HFF-Myc (cell line): ENCODE data around the gene FAM43A.

Source experiments
- DNase-seq: peaks from one replicate; pipeline ENCODE4 v3.0.0-alpha.2; 2011; ENCODE audit warnings: low read depth; ENCODE audit errors: extremely low read depth
- H3K4me3 ChIP-seq: replicated peaks from 2 replicates; pipeline ENCODE4 v1.5.1; 2011; ENCODE audit warnings: low read depth, mild to moderate bottlenecking, control low read depth, low read length
- TF ChIP-seq, protein P1 (sequence below): IDR thresholded peaks from 2 replicates; pipeline ENCODE4 v1.5.1; 2012; ENCODE audit warnings: mild to moderate bottlenecking, low read depth, low read length, control low read depth; ENCODE audit errors: missing control alignments

FAM43A gene

DNA sequence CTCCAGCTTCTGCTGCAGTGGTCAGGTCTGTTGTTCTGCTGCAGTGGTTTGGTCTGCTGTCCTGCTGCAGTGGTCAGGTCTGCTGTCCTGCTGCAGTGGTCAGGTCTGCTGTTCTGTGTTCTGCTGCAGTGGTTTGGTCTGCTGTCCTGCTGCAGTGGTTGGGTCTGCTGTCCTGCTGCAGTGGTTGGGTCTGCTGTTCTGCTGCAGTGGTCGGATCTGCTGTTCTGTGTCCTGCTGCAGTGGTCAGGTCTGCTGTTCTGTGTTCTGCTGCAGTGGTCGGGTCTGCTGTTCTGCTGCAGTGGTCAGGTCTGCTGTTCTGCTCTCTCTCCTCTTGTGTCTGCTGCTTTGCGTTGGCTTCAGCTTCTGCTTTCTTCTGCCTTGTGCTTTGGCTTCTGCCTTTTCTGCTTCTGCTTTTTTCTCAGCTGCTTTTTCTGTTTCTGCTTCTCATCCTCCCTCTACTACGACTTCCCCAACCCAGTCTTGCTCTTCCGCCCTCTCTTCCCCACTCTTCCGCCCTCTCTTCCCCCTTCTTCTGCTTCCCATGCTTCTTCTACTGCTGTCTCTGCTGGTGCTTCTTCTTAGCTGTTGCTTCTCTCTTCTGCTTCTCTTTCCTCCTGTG is 50.7 kb downstream of the FAM43A start:
- no peak overlapping the region for H3K4me3 ChIP-seq
- DNase-seq = no peak
- TF ChIP-seq, protein P1, sequence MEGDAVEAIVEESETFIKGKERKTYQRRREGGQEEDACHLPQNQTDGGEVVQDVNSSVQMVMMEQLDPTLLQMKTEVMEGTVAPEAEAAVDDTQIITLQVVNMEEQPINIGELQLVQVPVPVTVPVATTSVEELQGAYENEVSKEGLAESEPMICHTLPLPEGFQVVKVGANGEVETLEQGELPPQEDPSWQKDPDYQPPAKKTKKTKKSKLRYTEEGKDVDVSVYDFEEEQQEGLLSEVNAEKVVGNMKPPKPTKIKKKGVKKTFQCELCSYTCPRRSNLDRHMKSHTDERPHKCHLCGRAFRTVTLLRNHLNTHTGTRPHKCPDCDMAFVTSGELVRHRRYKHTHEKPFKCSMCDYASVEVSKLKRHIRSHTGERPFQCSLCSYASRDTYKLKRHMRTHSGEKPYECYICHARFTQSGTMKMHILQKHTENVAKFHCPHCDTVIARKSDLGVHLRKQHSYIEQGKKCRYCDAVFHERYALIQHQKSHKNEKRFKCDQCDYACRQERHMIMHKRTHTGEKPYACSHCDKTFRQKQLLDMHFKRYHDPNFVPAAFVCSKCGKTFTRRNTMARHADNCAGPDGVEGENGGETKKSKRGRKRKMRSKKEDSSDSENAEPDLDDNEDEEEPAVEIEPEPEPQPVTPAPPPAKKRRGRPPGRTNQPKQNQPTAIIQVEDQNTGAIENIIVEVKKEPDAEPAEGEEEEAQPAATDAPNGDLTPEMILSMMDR = no peak

DNA sequence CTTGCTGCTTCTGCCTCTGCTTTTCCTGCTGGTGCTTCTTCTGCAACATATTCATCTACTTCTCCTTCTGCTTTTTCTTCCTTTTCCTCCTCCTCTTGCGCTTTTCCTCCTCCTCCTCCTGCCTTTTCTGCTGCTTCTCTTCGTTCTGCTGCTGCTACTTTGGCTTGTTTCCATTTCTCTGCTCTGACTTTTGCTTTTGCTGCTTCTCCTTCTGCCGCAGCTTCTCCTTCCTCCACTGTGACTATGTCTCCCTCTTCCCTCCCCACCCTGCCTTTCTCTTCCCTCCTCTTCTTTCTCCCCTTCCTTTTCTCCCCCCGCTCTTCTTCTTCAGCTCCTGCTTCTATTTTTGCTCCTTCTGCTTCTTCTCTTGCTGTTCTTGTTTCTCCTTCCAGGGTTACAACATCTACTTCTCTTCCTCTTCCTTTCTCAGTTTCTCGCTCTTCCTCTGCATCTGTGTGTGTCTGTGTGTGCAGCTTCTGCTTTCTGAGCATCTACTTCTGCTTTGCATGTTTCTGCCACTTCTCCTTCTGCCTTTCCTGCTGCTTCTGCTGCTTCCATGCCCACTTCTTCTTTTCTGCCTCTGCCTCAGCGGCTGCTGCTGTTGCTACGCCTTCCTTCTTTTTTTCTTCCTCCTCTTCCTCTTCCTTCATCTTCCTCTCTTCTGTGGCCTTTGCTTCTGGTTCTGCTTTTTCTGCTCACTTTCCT is 51.4 kb downstream of the FAM43A start:
- no peak overlapping the region for H3K4me3 ChIP-seq
- DNase-seq = no peak
- TF ChIP-seq, protein P1 = no peak
